ENCODE data around the gene NTM. TPM values are rescaled to one million over a fixed set of nuclear protein-coding genes. Genes with fewer than 3 reads are reported as not detected.

NTM gene
- total and polyA plus RNA-seq, 2 experiments from 2014 or later, result 25.9 to 49.0 TPM

DNA sequence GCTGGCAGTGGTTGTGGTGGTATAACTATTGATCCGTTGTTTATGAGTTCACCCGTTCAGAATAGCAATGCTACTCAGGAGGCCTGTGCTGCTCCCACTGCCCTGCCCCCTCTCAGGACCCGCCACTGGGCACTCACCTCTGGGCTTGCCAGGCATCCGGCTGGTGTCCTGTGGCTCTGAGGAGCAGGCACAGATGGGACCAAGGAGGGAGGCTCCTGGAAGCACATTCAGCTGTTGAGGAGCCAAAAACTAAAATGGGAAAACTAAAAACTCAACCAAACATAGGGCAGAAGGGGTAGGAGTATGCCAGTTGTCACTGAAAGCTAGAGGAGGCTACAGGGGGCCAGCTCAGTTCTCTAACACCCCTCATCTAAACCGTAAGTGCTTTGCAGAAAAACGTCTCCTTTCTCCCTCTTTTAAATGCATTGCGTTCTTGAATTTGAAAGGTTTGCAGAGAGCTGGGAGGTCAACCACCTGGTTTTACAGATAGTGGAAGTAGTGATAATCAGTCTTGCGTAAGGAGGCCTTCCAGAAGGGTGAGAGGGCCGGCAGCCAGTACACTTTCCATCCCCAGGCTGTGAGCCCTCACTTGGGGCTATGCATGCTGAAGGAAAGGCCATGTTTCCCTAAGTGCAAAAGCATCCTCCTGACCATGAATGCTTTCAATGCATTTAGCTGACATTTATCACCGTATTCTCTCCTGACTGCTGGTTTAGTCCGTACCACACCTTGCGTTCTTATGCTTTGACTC is 547.4 kb downstream of the NTM start:
- Histone ChIP-seq H2AFZ (no peak overlapping the region), H3K4me1 (ENCODE audit: insufficient read depth) (peaks cover 6% of the 10 kb centered on the region; the same call in 1 of the 2 replicates), H3K9ac (no peak overlapping the region), H3K9me3 (ENCODE audit: low read depth) (no peaks in the 10 kb centered on the region), H3K79me2 (ENCODE audit: insufficient read depth) (peaks cover 74% of the 10 kb centered on the region), H3K27me3 (replicated peaks; ENCODE audit: insufficient read depth) (no peaks in the 10 kb centered on the region), H3K4me2 (ENCODE audit: unreplicated experiment) (no peak overlapping the region), H3K27ac (no peak overlapping the region), H3F3A (ENCODE audit: insufficient read depth) (peaks cover 4% of the 10 kb centered on the region; the same call in 1 of the 2 replicates), H3K4me3 (no peak overlapping the region), H3K36me3 (ENCODE audit: low read depth) (no peaks in the 10 kb centered on the region), H4K20me1 (ENCODE audit: insufficient read depth) (no peaks in the 10 kb centered on the region), H3K9me2 (ENCODE audit: insufficient read depth) (no peaks in the 10 kb centered on the region)
- 88 to 89% methylated on average over 12 of the region's 12 CpGs for WGBS, 2 experiments (ENCODE audit: low coverage in 1 of 2, low lambda C conversion rate in 2 of 2, missing lambda C conversion rate in 2 of 2)
- DNase-seq, result no peak
- TF ChIP-seq EZH2phosphoT487 (IDR thresholded peaks at IDR 0.05; ENCODE audit: insufficient read depth, low read depth) (no peak), EZH2 (IDR thresholded peaks at IDR 0.05; ENCODE audit: insufficient read depth, poor library complexity, severe bottlenecking) (no peak)
- in situ Hi-C loops (cut with MboI), result no loop called here

DNA sequence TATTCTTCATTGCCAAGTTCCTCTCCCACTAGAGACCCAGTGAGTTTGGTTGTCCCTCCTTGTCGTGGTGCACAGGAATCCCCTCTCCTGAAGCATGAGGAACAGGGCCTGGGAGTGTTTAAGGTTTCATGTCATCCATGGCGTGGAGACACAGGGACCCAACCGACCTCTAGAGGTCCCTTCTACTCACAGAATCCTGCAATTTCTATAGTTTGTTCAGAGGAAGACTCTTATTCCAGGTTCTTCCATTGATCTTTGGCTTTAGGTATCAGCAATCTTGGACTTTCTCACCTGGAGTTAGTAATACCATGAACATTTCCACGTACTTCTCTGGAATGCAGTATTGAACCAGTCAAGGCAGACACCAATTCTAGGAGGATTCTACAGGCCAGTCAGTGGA is 548.2 kb downstream of the NTM start:
- no peaks in the 10 kb centered on the region for H3K27me3 ChIP-seq (replicated peaks; ENCODE audit: insufficient read depth)
- no peaks in the 10 kb centered on the region for H3K9me3 ChIP-seq (ENCODE audit: low read depth)
- no peaks in the 10 kb centered on the region for H3F3A ChIP-seq (ENCODE audit: insufficient read depth)
- peaks cover 74% of the 10 kb centered on the region for H3K79me2 ChIP-seq (ENCODE audit: insufficient read depth)
- no peak overlapping the region for H3K9ac ChIP-seq
- H3K4me1 ChIP-seq (ENCODE audit: insufficient read depth), result no peaks in the 10 kb centered on the region; the same call in 1 of the 2 replicates
- H3K9me2 ChIP-seq (ENCODE audit: insufficient read depth), result no peaks in the 10 kb centered on the region
- in situ Hi-C loops (cut with MboI), result no loop called here
- 78 to 82% methylated on average over 4 of the region's 4 CpGs for WGBS, 2 experiments (ENCODE audit: low coverage in 1 of 2, low lambda C conversion rate in 2 of 2, missing lambda C conversion rate in 2 of 2)
- H3K4me2 ChIP-seq (ENCODE audit: unreplicated experiment), result no peak overlapping the region
- no peak for DNase-seq
- H3K36me3 ChIP-seq (ENCODE audit: low read depth), result no peaks in the 10 kb centered on the region
- no peak overlapping the region for H3K4me3 ChIP-seq
- TF ChIP-seq EZH2 (IDR thresholded peaks at IDR 0.05; ENCODE audit: insufficient read depth, poor library complexity, severe bottlenecking) (no peak), EZH2phosphoT487 (IDR thresholded peaks at IDR 0.05; ENCODE audit: insufficient read depth, low read depth) (no peak)
- no peak overlapping the region for H2AFZ ChIP-seq
- no peaks in the 10 kb centered on the region for H4K20me1 ChIP-seq (ENCODE audit: insufficient read depth)
- H3K27ac ChIP-seq, result no peak overlapping the region

DNA sequence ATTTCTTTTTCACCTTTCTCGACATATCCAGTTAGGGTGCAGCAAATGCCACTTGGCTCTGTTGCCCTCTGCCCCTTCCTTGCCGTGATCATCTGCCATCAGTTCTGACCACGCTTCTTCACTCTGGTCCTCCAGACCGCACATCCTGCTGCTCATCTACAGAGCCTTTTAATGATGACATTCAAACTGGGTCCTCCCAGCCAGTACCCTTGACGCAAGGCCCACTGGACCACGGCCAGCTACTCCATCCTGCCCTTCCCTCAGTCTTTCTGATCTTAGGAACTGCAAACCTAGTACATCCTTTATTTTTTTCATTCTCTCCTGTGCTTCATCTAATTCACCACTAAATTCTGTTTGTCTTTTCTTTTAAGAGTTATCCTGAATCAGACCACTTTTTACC is 551.8 kb downstream of the NTM start:
- WGBS, 2 experiments (ENCODE audit: low coverage in 1 of 2, low lambda C conversion rate in 2 of 2, missing lambda C conversion rate in 2 of 2), result 96% methylated on average over 6 of the region's 6 CpGs

DNA sequence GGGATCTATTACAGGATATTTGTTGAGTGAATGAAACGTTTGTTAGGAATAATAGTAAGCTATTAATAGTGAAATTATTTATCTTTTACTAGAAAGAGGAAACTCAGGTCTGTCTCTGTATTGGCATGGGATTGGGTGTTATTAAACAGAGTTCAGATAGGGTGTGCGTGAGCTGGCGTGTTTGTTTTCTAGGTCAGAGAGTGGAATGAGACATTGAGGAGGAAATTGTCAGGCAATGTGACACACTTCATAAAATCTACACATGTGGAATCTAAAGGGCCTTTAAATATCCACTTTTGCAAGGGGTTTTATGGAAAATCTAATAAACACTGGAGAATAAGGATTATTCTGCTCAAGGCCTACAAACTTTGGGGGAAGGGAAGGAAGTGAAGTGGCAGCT is 552.9 kb downstream of the NTM start:
- H2AFZ ChIP-seq, result no peak overlapping the region
- peaks cover 11% of the 10 kb centered on the region for H3K4me1 ChIP-seq (ENCODE audit: insufficient read depth)
- in situ Hi-C loops (cut with MboI), result loop anchor here (10.0 kb wide), 1 partner anchor 201 kb away; no protein-coding TSS in a partner anchor
- WGBS, 2 experiments (ENCODE audit: low coverage in 1 of 2, low lambda C conversion rate in 2 of 2, missing lambda C conversion rate in 2 of 2), result 77 to 81% methylated on average over 3 of the region's 3 CpGs
- DNase-seq, result no peak
- H4K20me1 ChIP-seq (ENCODE audit: insufficient read depth), result no peaks in the 10 kb centered on the region
- H3K4me3 ChIP-seq, result no peak overlapping the region
- H3K9me2 ChIP-seq (ENCODE audit: insufficient read depth), result no peaks in the 10 kb centered on the region
- H3K9me3 ChIP-seq (ENCODE audit: low read depth), result no peaks in the 10 kb centered on the region
- H3K4me2 ChIP-seq (ENCODE audit: unreplicated experiment), result no peak overlapping the region
- H3K36me3 ChIP-seq (ENCODE audit: low read depth), result no peaks in the 10 kb centered on the region
- H3K27me3 ChIP-seq (replicated peaks; ENCODE audit: insufficient read depth), result no peaks in the 10 kb centered on the region
- no peak overlapping the region for H3K9ac ChIP-seq
- no peaks in the 10 kb centered on the region for H3F3A ChIP-seq (ENCODE audit: insufficient read depth)
- peaks cover 46% of the 10 kb centered on the region for H3K79me2 ChIP-seq (ENCODE audit: insufficient read depth)
- H3K27ac ChIP-seq, result no peak overlapping the region
- TF ChIP-seq EZH2phosphoT487 (IDR thresholded peaks at IDR 0.05; ENCODE audit: insufficient read depth, low read depth), result no peak
- no peak for TF ChIP-seq EZH2 (IDR thresholded peaks at IDR 0.05; ENCODE audit: insufficient read depth, poor library complexity, severe bottlenecking)

More for the DNA sequence above, 551.8 kb downstream of the NTM start:
- Histone ChIP-seq H4K20me1 (ENCODE audit: insufficient read depth) (no peaks in the 10 kb centered on the region), H2AFZ (no peak overlapping the region), H3K9ac (no peak overlapping the region), H3K36me3 (ENCODE audit: low read depth) (no peaks in the 10 kb centered on the region), H3K27me3 (replicated peaks; ENCODE audit: insufficient read depth) (no peaks in the 10 kb centered on the region), H3K9me2 (ENCODE audit: insufficient read depth) (no peaks in the 10 kb centered on the region), H3K27ac (no peak overlapping the region), H3F3A (ENCODE audit: insufficient read depth) (no peaks in the 10 kb centered on the region), H3K9me3 (ENCODE audit: low read depth) (no peaks in the 10 kb centered on the region), H3K4me2 (ENCODE audit: unreplicated experiment) (no peak overlapping the region), H3K4me1 (ENCODE audit: insufficient read depth) (peaks cover 11% of the 10 kb centered on the region), H3K4me3 (no peak overlapping the region), H3K79me2 (ENCODE audit: insufficient read depth) (peaks cover 50% of the 10 kb centered on the region)
- no peak for TF ChIP-seq EZH2 (IDR thresholded peaks at IDR 0.05; ENCODE audit: insufficient read depth, poor library complexity, severe bottlenecking)
- TF ChIP-seq EZH2phosphoT487 (IDR thresholded peaks at IDR 0.05; ENCODE audit: insufficient read depth, low read depth), result no peak
- DNase-seq, result no peak
- in situ Hi-C loops (cut with MboI), result loop anchor here (10.0 kb wide), 1 partner anchor 203 kb away; no protein-coding TSS in a partner anchor

All from GM23248 (cell line).